CD14-positive monocyte (primary cell): ENCODE data around the gene TSGA10IP. TPM values are rescaled to one million over a fixed set of nuclear protein-coding genes. Genes with fewer than 3 reads are reported as not detected.

Source experiments
- DNase-seq, 3 donors: peaks; one replicate each; pipeline ENCODE4 v3.0.0-alpha.2; 2011 to 2022
- H2AFZ ChIP-seq: 2 replicates; pipeline ENCODE4 v1.6.0; 2012; ENCODE audit warnings: mild to moderate bottlenecking, low read depth, low read length, inconsistent platforms; ENCODE audit not compliant: insufficient read depth, poor library complexity, severe bottlenecking
- H3K27ac ChIP-seq, 2 donors: 1 replicate in 1 of 2; 2 replicates in 1 of 2; pipeline ENCODE4 v1.5.1; 2012 to 2013; ENCODE audit warnings: low read length in 2 of 2, control low read depth in 1 of 2, inconsistent platforms in 1 of 2, low read depth in 1 of 2, mild to moderate bottlenecking in 1 of 2
- H3K27me3 ChIP-seq, 2 donors: one replicate each; pipeline versions ENCODE4 v1.6.0 to v1.6.1; 2011 to 2013; ENCODE audit warnings: low read length in 2 of 2; ENCODE audit not compliant: control insufficient read depth in 2 of 2, insufficient read depth in 2 of 2
- H3K36me3 ChIP-seq, 2 donors: replicated peaks in 1 of 2; 1 replicate in 1 of 2; 2 replicates in 1 of 2; pipeline versions ENCODE4 v1.5.1 to v1.6.1; 2012 to 2013; ENCODE audit warnings: low read length in 2 of 2, control low read depth in 1 of 2, inconsistent platforms in 1 of 2, mild to moderate bottlenecking in 1 of 2; ENCODE audit not compliant: insufficient read depth in 2 of 2, control insufficient read depth in 1 of 2
- H3K4me1 ChIP-seq, 2 donors: 1 replicate in 1 of 2; 2 replicates in 1 of 2; pipeline versions ENCODE4 v1.5.1 to v1.6.1; 2012 to 2013; ENCODE audit warnings: low read length in 2 of 2, control low read depth in 1 of 2, inconsistent platforms in 1 of 2, mild to moderate bottlenecking in 1 of 2, moderate library complexity in 1 of 2; ENCODE audit not compliant: insufficient read depth in 2 of 2, control insufficient read depth in 1 of 2
- H3K4me2 ChIP-seq: replicated peaks from 2 replicates; pipeline ENCODE3; 2012; ENCODE audit warnings: low read length, moderate library complexity, mild to moderate bottlenecking; ENCODE audit not compliant: poor library complexity, severe bottlenecking; ENCODE audit errors: extremely low read depth
- H3K4me3 ChIP-seq, 3 experiments: fragments of 200-600 bp in 1 of 3; sonication (generic) in 1 of 3; replicated peaks in 1 of 3; 1 replicate in 2 of 3; 2 replicates in 1 of 3; pipeline ENCODE4 v1.5.1; 2011 to 2013; ENCODE audit warnings: low read length in 3 of 3, mild to moderate bottlenecking in 3 of 3, control low read depth in 2 of 3, low read depth in 2 of 3, inconsistent platforms in 1 of 3, moderate library complexity in 1 of 3
- H3K79me2 ChIP-seq: 2 replicates; pipeline ENCODE4 v1.6.0; 2012; ENCODE audit warnings: mild to moderate bottlenecking, control low read depth, inconsistent platforms, low read length, moderate library complexity; ENCODE audit not compliant: insufficient read depth
- H3K9ac ChIP-seq: 2 replicates; pipeline ENCODE4 v1.6.0; 2017; ENCODE audit warnings: low read length, mild to moderate bottlenecking; ENCODE audit not compliant: insufficient read depth, poor library complexity, severe bottlenecking
- H3K9me3 ChIP-seq, 2 donors: replicated peaks in 1 of 2; 1 replicate in 1 of 2; 2 replicates in 1 of 2; pipeline versions ENCODE4 v1.5.1 to v1.6.1; 2012 to 2013; ENCODE audit warnings: low read length in 2 of 2, control low read depth in 1 of 2; ENCODE audit not compliant: control insufficient read depth in 1 of 2, insufficient read depth in 1 of 2
- H4K20me1 ChIP-seq: 2 replicates; pipeline ENCODE4 v1.6.0; 2012; ENCODE audit warnings: mild to moderate bottlenecking, low read length, control low read depth, moderate library complexity; ENCODE audit not compliant: insufficient read depth
- H3K27ac Mint-ChIP-seq, 7 donors: one replicate each; pipeline ENCODE4 v1.8.0; 2020; ENCODE audit warnings: mild to moderate bottlenecking in 7 of 7, mixed read lengths in 7 of 7, moderate library complexity in 6 of 7, inconsistent platforms in 2 of 7
- H3K27me3 Mint-ChIP-seq, 3 donors: one replicate each; pipeline ENCODE4 v1.8.0; 2021 to 2022; ENCODE audit warnings: low read depth in 3 of 3, mild to moderate bottlenecking in 3 of 3, mixed read lengths in 3 of 3, moderate library complexity in 3 of 3, inconsistent platforms in 1 of 3
- H3K36me3 Mint-ChIP-seq, 2 donors: one replicate each; pipeline ENCODE4 v1.8.0; 2020; ENCODE audit warnings: mixed read lengths in 2 of 2, inconsistent platforms in 1 of 2, mild to moderate bottlenecking in 1 of 2
- H3K4me1 Mint-ChIP-seq: one replicate; pipeline ENCODE4 v1.8.0; 2020; ENCODE audit warnings: mild to moderate bottlenecking, mixed read lengths
- H3K4me3 Mint-ChIP-seq, 2 donors: one replicate each; pipeline ENCODE4 v1.8.0; 2020; ENCODE audit warnings: mild to moderate bottlenecking in 2 of 2, mixed read lengths in 2 of 2, moderate library complexity in 1 of 2
- H3K9me3 Mint-ChIP-seq, 7 donors: one replicate each; pipeline ENCODE4 v1.8.0; 2020 to 2022; ENCODE audit warnings: mixed read lengths in 7 of 7, mild to moderate bottlenecking in 6 of 7, moderate library complexity in 6 of 7, inconsistent platforms in 2 of 7
- CTCF ChIP-seq: fragments of 200-600 bp; IDR thresholded peaks from one replicate; pipeline ENCODE4 v1.8.0; 2022; ENCODE audit warnings: antibody characterized with exemption, mild to moderate bottlenecking
- WGBS: methylation state at CpG from one replicate; pipeline ENCODE4 v1.1.5; 2013; ENCODE audit warnings: missing lambda C conversion rate; ENCODE audit not compliant: insufficient coverage; 5-methylcytosine and 5-hydroxymethylcytosine counted together
- intact Hi-C, 2 donors: fragments of 100-400 bp; cut with micrococcal nuclease; formaldehyde crosslinking; loops; one replicate each; pipeline versions ENCODE4 v1.15.0 to v1.15.1; 2023
- polyA plus RNA-seq, 3 donors: library from polyadenylated mRNA; depleted of rRNA in 1 of 3; unstranded in 2 of 3; stranded (reverse) in 1 of 3; fragments of 300-500 nt in 2 of 3; fragments of >200 nt in 1 of 3; fragmentation: Illumina TruSeq in 2 of 3; gene quantifications; 1 replicate in 2 of 3; 2 replicates in 1 of 3; pipeline ENCODE4 v1.2.3, GENCODE V29; 2012 to 2021

TSGA10IP gene
- polyA plus RNA-seq, 3 donors = 0.67 to 0.71 TPM; not detected in 1

GRCh38 chr11:65972116-65972515, 26.8 kb downstream of the TSGA10IP start:
- 100% methylated on average over 2 of the region's 8 CpGs for WGBS
- Mint-ChIP-seq H3K4me1 (peaks cover 10% of the 10 kb centered on the region), H3K9me3 (no peaks in the 10 kb centered on the region), H3K27me3 (no peaks in the 10 kb centered on the region), H3K4me3 (no peak overlapping the region), H3K36me3 (peaks cover 66 to 83% of the 10 kb centered on the region in 2 donors), H3K27ac (no peak overlapping the region)
- Histone ChIP-seq H3K27me3 (no peaks in the 10 kb centered on the region), H3K9ac (no peak overlapping the region), H3K27ac (no peak overlapping the region), H3K36me3 (peaks cover 62 to 77% of the 10 kb centered on the region in 2 donors), H2AFZ (no peak overlapping the region), H4K20me1 (peaks cover 28% of the 10 kb centered on the region), H3K4me2 (no peak overlapping the region), H3K9me3 (no peaks in the 10 kb centered on the region), H3K79me2 (no peaks in the 10 kb centered on the region), H3K4me1 (peaks cover 7 to 15% of the 10 kb centered on the region in 2 donors), H3K4me3 (no peak overlapping the region)
- intact Hi-C loops = no loop called here
- no peak for TF ChIP-seq CTCF
- DNase-seq = no peak

- peaks cover 63 to 82% of the 10 kb centered on the region in 2 donors for H3K36me3 Mint-ChIP-seq
Observed at GRCh38 chr11:65973439-65974110, 28.3 kb downstream of the TSGA10IP start.

More at GRCh38 chr11:65973439-65974110, 28.3 kb downstream of the TSGA10IP start:
- H3K9ac ChIP-seq = no peak overlapping the region
- Mint-ChIP-seq H3K9me3 (no peaks in the 10 kb centered on the region), H3K4me3 (no peak overlapping the region), H3K27me3 (no peaks in the 10 kb centered on the region), H3K27ac (peak overlapping the region in 2 of 7 donors; percentile 23 to 58), H3K4me1 (peaks cover 6% of the 10 kb centered on the region)
- no peaks in the 10 kb centered on the region for H3K9me3 ChIP-seq
- no peak overlapping the region for H3K4me2 ChIP-seq
- peaks cover 21% of the 10 kb centered on the region for H4K20me1 ChIP-seq
- no peak overlapping the region for H2AFZ ChIP-seq
- no peak overlapping the region for H3K4me3 ChIP-seq
- WGBS = 94% methylated on average over 8 of the region's 13 CpGs
- TF ChIP-seq CTCF = no peak
- no peaks in the 10 kb centered on the region for H3K79me2 ChIP-seq
- H3K4me1 ChIP-seq = peaks cover 7 to 11% of the 10 kb centered on the region in 2 donors
- H3K36me3 ChIP-seq = peaks cover 62 to 77% of the 10 kb centered on the region in 2 donors
- intact Hi-C loops = no loop called here
- H3K27me3 ChIP-seq = no peaks in the 10 kb centered on the region
- H3K27ac ChIP-seq = no peak overlapping the region
- peak in 1 of 3 donors; percentile 8 for DNase-seq
